K562 (cell line): ENCODE measurements around the gene GPR33.

Experiments used
- BACH1 ChIP-seq: fragments of 200-800 bp; sonication (Bioruptor generic); IDR thresholded peaks from 2 replicates; pipeline ENCODE4 v1.6.1; 2016; ENCODE audit warnings: missing genetic modification characterization, missing compliant biosample characterization
- C11orf30 ChIP-seq: fragments of 450-650 bp; IDR thresholded peaks from 2 replicates; pipeline ENCODE4 v1.6.1; 2016; ENCODE audit warnings: low read depth, mild to moderate bottlenecking
- CTCF ChIP-seq, 3 experiments: IDR thresholded peaks in 2 of 3; conservative IDR thresholded peaks in 1 of 3; 2 replicates each; pipeline ENCODE4 v1.5.1; 2011 to 2012; ENCODE audit warnings: low read length in 3 of 3, mild to moderate bottlenecking in 3 of 3, control low read depth in 2 of 3, improper control_type of control experiment in 1 of 3, inconsistent platforms in 1 of 3, low read depth in 1 of 3, mixed read lengths in 1 of 3, moderate library complexity in 1 of 3; ENCODE audit not compliant: insufficient read depth in 2 of 3
- CTCFL ChIP-seq: IDR thresholded peaks from 2 replicates; pipeline ENCODE4 v1.6.1; 2011; ENCODE audit warnings: borderline replicate concordance, low read depth, mild to moderate bottlenecking, moderate library complexity, low read length; ENCODE audit not compliant: insufficient read depth, poor library complexity, severe bottlenecking
- EGR1 ChIP-seq: fragments of 450-650 bp; conservative IDR thresholded peaks from 2 replicates; pipeline ENCODE4 v1.6.1; 2017; ENCODE audit warnings: mild to moderate bottlenecking
- EZH2 ChIP-seq: IDR thresholded peaks from 2 replicates; pipeline ENCODE4 v1.6.1; 2012; ENCODE audit warnings: low read depth, mild to moderate bottlenecking, inconsistent platforms, low read length, borderline replicate concordance
- SMAD1 ChIP-seq: fragments of 150-350 bp; IDR thresholded peaks from 2 replicates; pipeline ENCODE4 v1.6.1; 2014; ENCODE audit warnings: low read length, low read depth; ENCODE audit not compliant: partially characterized antibody
- TAF1 ChIP-seq: IDR thresholded peaks from 2 replicates; pipeline ENCODE4 v1.6.1; 2011; ENCODE audit warnings: mild to moderate bottlenecking, low read length, moderate library complexity; ENCODE audit not compliant: insufficient read depth, control insufficient read depth, severe bottlenecking; ENCODE audit errors: extremely low read depth
- TAF15 ChIP-seq: fragments of 200-400 bp; formaldehyde crosslinking; IDR thresholded peaks from 2 replicates; pipeline ENCODE4 v1.6.1; 2017; ENCODE audit warnings: mild to moderate bottlenecking, low read depth, low read length, moderate library complexity
- ZHX1 ChIP-seq: fragments of 150-350 bp; conservative IDR thresholded peaks from 2 replicates; pipeline ENCODE4 v1.6.1; 2014; ENCODE audit warnings: low read length

GRCh38 chr14:31530136-31530535 is 42.3 kb upstream of the GPR33 start:
- TF ChIP-seq CTCF (IDR thresholded peaks at IDR 0.05 in 2 of 3, conservative IDR thresholded peaks at IDR 0.05 in 1 of 3; ENCODE audit: insufficient read depth in 2 of 3, low read depth in 1 of 3, low read length in 3 of 3) (no peak), TAF1 (no peak), SMAD1 (no peak), EGR1 (no peak), C11orf30 (no peak), BACH1 (no peak), EZH2 (no peak), TAF15 (no peak), CTCFL (no peak), ZHX1 (no peak)
